ENCODE data around the gene EBF4.

The EBF4 gene

DNA sequence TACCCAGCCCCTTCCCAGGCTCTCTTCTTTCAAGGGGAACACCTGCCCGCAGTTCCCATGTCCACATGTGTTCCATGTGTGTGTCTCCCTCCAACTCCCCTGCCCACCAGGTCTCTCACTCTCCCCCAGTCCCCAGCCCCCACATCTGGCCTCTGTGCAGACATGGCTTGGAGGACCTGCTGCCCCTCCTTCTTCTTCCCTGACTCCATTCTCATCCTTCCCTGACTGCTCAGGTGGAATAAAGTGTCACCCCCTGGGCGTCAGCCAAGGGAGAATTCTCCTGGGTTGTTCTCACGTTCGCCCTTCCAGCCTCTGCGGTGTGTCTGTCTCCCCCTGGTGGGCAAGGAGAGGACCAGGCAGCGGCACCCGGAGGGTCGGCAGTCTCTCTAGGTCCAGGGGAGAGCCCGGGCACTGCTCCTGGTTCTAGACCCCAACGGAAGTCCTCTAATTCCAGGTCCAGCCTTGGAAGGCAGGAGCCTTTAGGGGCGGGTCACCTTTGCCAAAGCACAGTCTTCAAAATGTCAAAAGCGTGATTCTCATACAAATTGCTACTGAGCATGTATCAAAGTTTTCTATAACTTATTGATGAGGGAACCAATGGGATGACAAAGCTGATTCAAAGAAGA lies 50.5 kb downstream of the EBF4 start:
- peak; percentile 55 for DNase-seq (ENCODE audit: low read depth, low spot score)

DNA sequence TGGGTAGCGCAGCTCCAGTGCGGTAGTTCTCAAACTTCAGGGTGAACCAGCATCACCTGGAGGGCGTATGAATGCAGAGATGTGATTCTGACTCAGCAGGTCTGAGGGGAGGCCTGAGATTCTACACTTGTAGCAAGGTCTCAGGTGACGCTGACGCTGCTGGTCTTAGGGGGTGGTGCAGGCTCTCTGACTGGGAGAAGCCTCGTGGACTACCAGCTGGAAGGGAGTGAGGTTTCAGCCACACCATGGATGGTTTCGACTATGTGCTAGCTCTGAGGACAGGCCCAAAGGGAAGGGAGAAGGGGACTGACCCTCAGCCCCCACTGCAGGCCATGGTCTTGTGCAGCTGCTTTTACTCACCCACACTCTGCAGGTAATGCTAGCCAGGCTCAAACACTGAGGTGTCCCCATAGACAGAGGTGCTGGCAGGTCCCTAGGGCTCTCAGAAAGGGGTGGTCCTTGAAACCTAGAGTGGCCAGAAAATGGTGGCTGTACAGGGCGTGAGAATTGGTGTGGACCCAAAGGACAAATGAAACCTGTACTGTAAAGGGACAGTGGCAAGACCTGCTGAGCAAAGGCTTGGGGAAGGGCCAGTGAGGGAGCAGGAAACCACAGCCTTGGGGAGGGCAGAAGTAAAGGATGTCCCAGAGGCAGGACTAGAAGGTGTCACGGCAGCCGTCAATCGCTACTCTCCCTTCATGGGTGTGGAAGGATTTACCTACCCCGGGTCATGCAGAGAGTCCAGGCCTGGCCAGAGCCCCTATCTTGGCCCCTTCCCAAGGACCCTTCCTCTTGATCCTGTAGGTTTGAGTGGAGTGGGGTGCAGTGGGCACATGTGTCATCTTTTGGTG lies 52.7 kb downstream of the EBF4 start:
- DNase-seq (ENCODE audit: low read depth, low spot score) = no peak

- DNase-seq (ENCODE audit: low read depth, low spot score) = no peak
Measured at GRCh38 chr20:2745936-2746635, 53.5 kb downstream of the EBF4 start.

- DNase-seq (ENCODE audit: low read depth, low spot score) = no peak
Measured at GRCh38 chr20:2746636-2747265, 54.2 kb downstream of the EBF4 start.

DNA sequence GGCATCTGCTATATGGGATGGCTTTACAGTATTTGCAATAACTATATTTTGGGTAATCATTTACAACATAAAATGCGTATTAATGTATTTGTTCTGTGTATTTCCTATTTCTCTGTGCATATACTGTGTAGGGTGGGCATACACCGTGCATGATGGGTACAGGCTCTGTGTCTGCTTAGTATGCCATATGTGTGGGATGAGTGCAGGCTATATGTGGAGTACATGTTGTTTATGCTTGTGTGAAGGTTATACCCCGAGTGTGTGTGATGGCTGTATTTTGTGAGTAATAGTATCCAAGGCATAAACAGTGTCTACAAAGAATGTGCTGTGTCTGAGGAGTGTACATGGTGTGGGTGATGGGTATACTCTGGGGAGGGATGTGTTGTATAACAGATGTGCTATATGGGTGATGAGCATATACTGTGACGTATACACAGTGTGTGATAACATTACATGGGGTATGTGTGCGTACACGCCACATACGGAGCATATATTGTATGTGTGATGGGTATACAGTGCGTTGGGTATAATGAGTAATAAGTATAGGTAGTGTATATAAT lies 55.2 kb downstream of the EBF4 start:
- DNase-seq (ENCODE audit: low read depth, low spot score) = no peak

DNA sequence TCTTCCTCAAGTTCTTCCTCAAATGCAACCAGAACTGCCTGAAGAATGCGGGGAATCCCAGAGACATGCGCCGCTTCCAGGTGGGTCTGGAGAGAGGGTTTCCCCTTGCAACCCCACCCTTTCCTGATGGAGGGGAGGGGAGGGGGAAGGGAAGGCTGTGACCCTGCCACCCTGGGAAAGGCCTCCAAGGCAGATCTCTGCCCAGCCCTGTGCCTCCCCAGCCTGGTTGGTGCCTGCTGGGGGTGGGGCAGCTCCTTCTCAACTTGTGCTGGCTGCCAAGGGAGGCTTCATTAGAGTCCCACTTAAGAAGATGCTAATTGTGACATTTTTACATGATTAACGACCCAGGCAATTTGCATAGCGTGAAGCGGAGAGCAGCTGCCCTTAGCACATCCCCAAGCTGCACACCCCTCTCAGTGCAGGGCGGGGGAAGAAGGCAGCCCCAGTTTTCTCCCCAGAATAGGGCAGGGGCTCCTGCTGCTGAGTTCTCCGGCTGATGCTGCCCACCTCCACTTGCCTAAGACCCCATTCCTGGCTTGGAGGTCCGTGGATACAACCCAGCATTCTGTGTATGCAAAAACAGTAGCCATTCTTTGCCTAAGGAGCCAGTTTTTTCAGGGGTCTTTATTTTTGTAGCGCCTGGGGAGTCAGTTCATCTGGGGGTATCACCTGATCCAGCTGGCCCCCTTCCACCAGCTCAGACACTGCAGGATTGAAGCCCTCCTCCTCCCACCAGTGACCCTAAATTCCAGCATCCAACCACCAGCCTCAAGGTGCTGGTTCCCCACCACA lies 56.2 kb downstream of the EBF4 start:
- no peak for DNase-seq (ENCODE audit: low read depth, low spot score)

- DNase-seq (ENCODE audit: low read depth, low spot score) = no peak
Measured at GRCh38 chr20:2749343-2749950, 56.9 kb downstream of the EBF4 start.

DNA sequence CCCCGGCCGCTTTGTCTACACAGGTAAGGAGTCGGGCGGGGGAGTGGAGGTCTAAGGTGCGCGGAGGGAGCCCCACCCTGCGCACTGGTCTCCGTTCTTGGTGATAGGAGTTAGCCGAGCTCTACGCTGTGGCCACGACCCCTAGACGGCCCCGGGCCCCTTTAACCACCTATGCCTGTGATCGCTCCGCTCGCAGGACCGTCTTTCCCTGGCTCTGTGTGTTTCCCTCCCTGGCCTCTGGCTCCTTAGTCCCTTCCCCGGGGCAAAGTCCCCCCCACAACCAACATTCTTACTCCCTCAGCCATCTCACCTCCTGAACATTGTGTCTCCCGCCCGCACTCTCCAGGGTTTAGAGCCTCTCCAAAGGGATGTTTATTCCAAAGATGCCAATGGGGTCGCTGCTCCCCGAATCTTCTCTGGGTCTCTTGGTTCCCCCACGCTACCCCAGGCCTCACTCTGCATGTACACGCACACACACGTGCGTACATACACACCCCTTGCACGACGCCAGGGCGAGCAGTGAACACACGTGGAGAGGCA lies 57.4 kb downstream of the EBF4 start:
- no peak for DNase-seq (ENCODE audit: low read depth, low spot score)

- no peak for DNase-seq (ENCODE audit: low read depth, low spot score)
Measured at GRCh38 chr20:2750491-2751251, 58.1 kb downstream of the EBF4 start.

DNA sequence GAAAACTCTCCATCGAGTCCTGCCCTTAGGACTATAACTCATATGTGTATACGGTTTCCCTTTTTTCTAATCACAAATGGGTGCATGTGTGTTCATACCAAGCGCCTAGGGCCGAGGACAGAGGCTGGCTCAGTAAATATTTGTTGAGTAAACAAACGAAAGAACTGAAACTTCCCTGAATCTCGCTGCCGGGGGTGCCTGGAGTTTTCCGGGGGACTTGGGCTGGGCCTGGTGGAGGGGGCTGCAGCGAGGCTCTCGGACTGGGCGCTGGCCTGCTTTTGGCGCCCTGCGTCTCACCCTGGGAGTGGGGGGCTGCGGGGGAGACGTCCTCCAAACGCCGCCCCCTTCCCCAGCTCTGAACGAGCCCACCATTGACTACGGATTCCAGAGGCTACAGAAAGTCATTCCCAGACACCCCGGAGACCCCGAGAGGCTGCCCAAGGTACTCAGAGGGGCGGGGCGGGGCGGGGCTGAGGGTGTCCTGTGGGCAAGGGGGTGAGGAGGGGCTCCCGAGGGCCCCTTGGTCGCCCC lies 58.8 kb downstream of the EBF4 start:
- DNase-seq (ENCODE audit: low read depth, low spot score) = no peak

DNA sequence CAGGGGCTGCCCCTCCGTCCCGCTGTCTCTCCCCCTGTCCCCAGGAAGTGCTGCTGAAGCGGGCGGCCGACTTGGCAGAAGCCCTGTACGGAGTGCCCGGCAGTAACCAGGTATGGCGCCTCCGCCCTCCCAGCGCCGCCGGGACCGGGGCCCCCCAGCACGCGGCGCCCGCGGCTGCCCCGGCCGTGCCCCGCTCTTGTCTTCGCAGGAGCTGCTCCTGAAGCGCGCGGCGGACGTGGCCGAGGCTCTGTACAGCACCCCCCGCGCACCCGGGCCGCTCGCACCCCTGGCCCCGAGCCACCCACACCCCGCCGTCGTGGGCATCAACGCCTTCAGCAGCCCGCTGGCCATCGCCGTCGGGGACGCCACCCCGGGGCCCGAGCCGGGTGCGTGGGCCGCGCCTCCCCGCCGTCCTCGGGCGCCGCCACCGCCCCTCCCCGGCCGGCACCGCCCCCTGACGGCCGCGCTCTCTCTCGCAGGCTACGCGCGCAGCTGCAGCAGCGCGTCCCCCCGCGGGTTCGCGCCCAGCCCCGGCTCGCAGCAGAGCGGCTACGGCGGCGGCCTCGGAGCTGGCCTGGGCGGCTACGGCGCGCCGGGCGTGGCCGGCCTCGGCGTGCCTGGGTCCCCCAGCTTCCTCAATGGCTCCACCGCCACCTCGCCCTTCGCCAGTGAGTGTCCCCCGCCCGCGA lies 59.4 kb downstream of the EBF4 start:
- no peak for DNase-seq (ENCODE audit: low read depth, low spot score)

DNA sequence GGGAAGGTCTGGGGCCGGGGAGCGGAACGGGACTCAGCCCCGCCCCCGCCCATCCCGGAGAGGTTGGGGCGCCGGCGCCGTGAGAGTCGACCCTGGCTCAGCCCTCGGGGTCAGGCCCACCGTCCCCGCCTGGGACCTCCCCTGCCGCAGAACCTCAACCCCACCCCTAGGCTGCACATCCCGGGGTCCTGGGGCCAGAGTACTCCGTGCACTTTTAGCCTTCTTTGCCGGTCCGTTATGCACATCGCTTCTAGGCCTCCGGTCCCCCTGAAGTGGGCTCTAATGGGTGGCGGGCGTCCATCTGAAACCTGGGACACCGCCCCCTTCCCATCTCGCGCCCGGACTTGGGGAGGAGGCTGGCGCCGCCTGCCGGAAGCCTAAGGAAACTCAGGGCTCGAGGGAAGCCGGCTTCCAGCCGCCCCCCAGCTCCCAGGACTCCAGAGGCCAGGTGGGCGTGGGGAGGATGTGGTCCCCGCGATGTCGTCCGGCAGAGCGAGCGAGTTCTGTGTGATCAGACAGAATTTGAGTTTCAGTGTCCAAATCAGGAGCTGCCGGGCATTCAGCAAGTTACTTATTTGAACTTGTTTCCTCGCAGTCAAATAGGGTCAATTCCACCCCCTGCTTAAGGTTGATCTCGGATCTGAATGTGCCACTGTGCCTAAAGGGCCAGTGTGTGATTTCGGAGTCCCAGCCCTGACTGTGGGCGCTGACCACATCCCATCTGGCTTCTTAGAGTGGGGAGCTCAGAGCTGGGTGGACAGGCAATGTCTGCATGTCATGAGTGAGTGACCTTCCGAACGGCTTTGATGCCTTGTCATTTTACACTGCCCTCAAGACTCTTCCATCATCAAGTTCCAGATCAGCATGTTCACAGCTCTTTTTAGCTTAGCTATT lies 60.2 kb downstream of the EBF4 start:
- DNase-seq (ENCODE audit: low read depth, low spot score) = no peak

- no peak for DNase-seq (ENCODE audit: low read depth, low spot score)
Measured at GRCh38 chr20:2753461-2754040, 61.0 kb downstream of the EBF4 start.

- DNase-seq (ENCODE audit: low read depth, low spot score) = no peak
Measured at GRCh38 chr20:2754424-2754823, 61.8 kb downstream of the EBF4 start.

- no peak for DNase-seq (ENCODE audit: low read depth, low spot score)
Measured at GRCh38 chr20:2755451-2756055, 63.0 kb downstream of the EBF4 start.

- DNase-seq (ENCODE audit: low read depth, low spot score) = no peak
Measured at GRCh38 chr20:2756056-2756611, 63.6 kb downstream of the EBF4 start.

DNA sequence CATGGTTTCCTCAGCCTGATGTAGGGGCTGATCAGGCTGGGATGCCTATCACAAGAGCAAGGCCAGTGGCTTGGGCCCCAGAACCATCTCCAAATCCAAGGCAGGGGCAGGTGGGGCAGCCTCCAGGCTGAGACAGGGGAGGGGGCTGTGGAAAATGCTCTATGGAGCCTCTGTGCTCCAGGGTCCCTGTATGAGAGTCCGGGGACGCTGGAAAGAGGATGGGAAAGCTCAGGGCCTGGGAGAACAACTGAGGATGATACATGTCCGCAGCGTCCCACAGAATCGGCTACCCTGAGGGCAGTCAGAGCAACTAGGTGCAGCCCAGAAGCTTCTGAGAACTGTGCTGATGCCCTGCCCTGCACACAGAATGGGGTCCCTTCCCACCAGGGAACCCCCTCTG lies 64.4 kb downstream of the EBF4 start:
- no peak for DNase-seq (ENCODE audit: low read depth, low spot score)
